CD4-positive, alpha-beta T cell treated with Interleukin-1 beta for 1 hour (primary cell): ENCODE data around the gene DDIT4.
A peak's percentile ranks its signal among the peaks of the same experiment; 100 is the strongest.
"Not testable (repeated sequence)": the region's sequence is repeated elsewhere in the genome, so short reads cannot be mapped to it uniquely, and the experiment has no call there.

Experiments used
- DNase-seq, 2 donors: peaks; one replicate each; pipeline ENCODE4 v3.0.0-alpha.2; 2020 to 2022

The DDIT4 gene

GRCh38 chr10:72268475-72269200 lies 5.1 kb upstream of the DDIT4 start:
- DNase-seq = not testable (repeated sequence)

- no peak for DNase-seq
These were observed 3.0 kb upstream of the DDIT4 start for GRCh38 chr10:72270607-72271281.

GRCh38 chr10:72272689-72273409 lies 875 bp upstream of the DDIT4 start:
- DNase-seq = peak in 1 of 2 donors; percentile 58

- no peak for DNase-seq
These were observed 547 bp downstream of the DDIT4 start for GRCh38 chr10:72274213-72274729.

- DNase-seq = peak; percentile 78 to 81
These were observed 1.1 kb downstream of the DDIT4 start for GRCh38 chr10:72274730-72275350.

- DNase-seq = no peak
These were observed 1.8 kb downstream of the DDIT4 start for GRCh38 chr10:72275351-72276012.

GRCh38 chr10:72276013-72276387 lies 2.3 kb downstream of the DDIT4 start:
- DNase-seq = no peak

- no peak for DNase-seq
These were observed 3.0 kb downstream of the DDIT4 start for GRCh38 chr10:72276421-72277339.

GRCh38 chr10:72277340-72277995 lies 3.7 kb downstream of the DDIT4 start:
- DNase-seq = no peak

GRCh38 chr10:72277996-72278667 lies 4.4 kb downstream of the DDIT4 start:
- DNase-seq = no peak

- no peak for DNase-seq
These were observed 5.1 kb downstream of the DDIT4 start for GRCh38 chr10:72278668-72279393.

GRCh38 chr10:72279587-72279986 lies 5.9 kb downstream of the DDIT4 start:
- DNase-seq = not testable (repeated sequence)

- DNase-seq = no peak
These were observed 9.4 kb downstream of the DDIT4 start for GRCh38 chr10:72283131-72283530.

- DNase-seq = no peak
These were observed 12.3 kb downstream of the DDIT4 start for GRCh38 chr10:72285972-72286521.

- peak; percentile 41 to 66 for DNase-seq
These were observed 17.4 kb downstream of the DDIT4 start for GRCh38 chr10:72291019-72291532.

- DNase-seq = no peak
These were observed 18.5 kb downstream of the DDIT4 start for GRCh38 chr10:72292223-72292691.

- DNase-seq = no peak
These were observed 21.7 kb downstream of the DDIT4 start for GRCh38 chr10:72295330-72295910.

GRCh38 chr10:72296829-72297280 lies 23.1 kb downstream of the DDIT4 start:
- DNase-seq = not testable (repeated sequence)
